HCT116 (cell line): ENCODE results near the gene SLC6A6. TPM values are rescaled to one million over a fixed set of nuclear protein-coding genes. Genes with fewer than 3 reads are reported as not detected.

Experiments
- ATAC-seq: fragments of 200-7000 bp; cut with Tn5 transposase; 2 replicates; pipeline ENCODE4 v1.9.1; 2020; ENCODE audit warnings: mild to moderate bottlenecking, moderate library complexity
- BruUV-seq: library from RNA; stranded (reverse); fragments of 400-500 nt; replicated peaks from 2 replicates; lab custom pipeline; 2021; lab: Mats Ljungman, UMichigan
- CTCF ChIA-PET: fragments of 300-600 bp; sonication (Branson Sonifier 250); formaldehyde crosslinking; loops from one replicate; lab custom pipeline; 2021; ENCODE audit warnings: antibody characterized with exemption; lab: Charles Lee
- POLR2A ChIA-PET: fragments of 300-600, 350-600 bp; sonication (Branson Sonifier 250); formaldehyde crosslinking; loops from one replicate; lab custom pipeline; 2021; ENCODE audit warnings: antibody characterized with exemption; lab: Charles Lee
- RAD21 ChIA-PET, 2 experiments: fragments of 300-600 bp; sonication (Branson Sonifier 250); formaldehyde crosslinking; loops; one replicate each; lab custom pipeline; 2023; ENCODE audit warnings: low total read pairs in 2 of 2; ENCODE audit not compliant: uncharacterized antibody in 2 of 2, unreplicated experiment in 2 of 2, low non-redundant PET in 1 of 2; lab: Charles Lee
- DNase-seq: peaks from one replicate; pipeline ENCODE4 v3.0.0-alpha.2; 2010; ENCODE audit warnings: low read depth, low spot score
- H2AFZ ChIP-seq: fragments of 200-600 bp; shearing (Covaris generic), sonication (generic); 2 replicates; pipeline ENCODE4 v1.6.1; 2017; ENCODE audit warnings: low read depth, mixed run types, mixed read lengths, antibody characterized with exemption, low read length; ENCODE audit not compliant: poor library complexity, severe bottlenecking
- H3K27ac ChIP-seq: 2 replicates; pipeline ENCODE4 v1.5.1; 2012; ENCODE audit warnings: low read depth, low read length
- H3K27me3 ChIP-seq: fragments of 200-600 bp; sonication (generic); 2 replicates; pipeline ENCODE4 v1.6.1; 2016; ENCODE audit warnings: mixed run types, low read length, mixed read lengths; ENCODE audit not compliant: insufficient read depth
- H3K36me3 ChIP-seq, 2 experiments: fragments of 200-500 bp in 1 of 2; fragments of 200-600 bp in 1 of 2; sonication (Bioruptor generic) in 1 of 2; sonication (generic) in 1 of 2; 2 replicates each; pipeline versions ENCODE4 v1.5.1 to v1.6.1; 2014 to 2016; ENCODE audit warnings: low read length in 2 of 2, inconsistent platforms in 1 of 2, mixed read lengths in 1 of 2, mixed run types in 1 of 2; ENCODE audit not compliant: insufficient read depth in 2 of 2, control insufficient read depth in 1 of 2
- H3K4me1 ChIP-seq, 2 experiments: fragments of 200-600 bp in 1 of 2; sonication (generic) in 1 of 2; 2 replicates each; pipeline versions ENCODE4 v1.5.1 to v1.6.1; 2012 to 2017; ENCODE audit warnings: low read length in 2 of 2, inconsistent platforms in 1 of 2, mild to moderate bottlenecking in 1 of 2, mixed read lengths in 1 of 2, mixed run types in 1 of 2, moderate library complexity in 1 of 2; ENCODE audit not compliant: insufficient read depth in 2 of 2, control insufficient read depth in 1 of 2
- H3K4me2 ChIP-seq: fragments of 200-600 bp; sonication (generic); 2 replicates; pipeline ENCODE4 v1.6.1; 2017; ENCODE audit warnings: mixed run types, low read length, mixed read lengths
- H3K4me3 ChIP-seq, 2 experiments: fragments of 200-600 bp in 1 of 2; sonication (generic) in 1 of 2; replicated peaks in 1 of 2; 2 replicates each; pipeline ENCODE4 v1.5.1; 2011 to 2016; ENCODE audit warnings: low read length in 2 of 2, control low read depth in 1 of 2, low read depth in 1 of 2, mild to moderate bottlenecking in 1 of 2, mixed read lengths in 1 of 2, mixed run types in 1 of 2
- H3K79me2 ChIP-seq: fragments of 200-600 bp; sonication (generic); 2 replicates; pipeline ENCODE4 v1.6.1; 2017; ENCODE audit warnings: mild to moderate bottlenecking, mixed run types, low read length, moderate library complexity, mixed read lengths; ENCODE audit not compliant: insufficient read depth
- H3K9ac ChIP-seq: fragments of 200-600 bp; sonication (generic); 2 replicates; pipeline ENCODE4 v1.6.1; 2016; ENCODE audit warnings: low read length, mixed read lengths
- H3K9me2 ChIP-seq: fragments of 200-600 bp; sonication (generic), shearing (Covaris generic); 2 replicates; pipeline ENCODE4 v1.6.1; 2017; ENCODE audit warnings: mixed run types, mild to moderate bottlenecking, moderate library complexity; ENCODE audit not compliant: insufficient read depth
- H3K9me3 ChIP-seq, 2 experiments: fragments of 200-500 bp in 1 of 2; fragments of 200-600 bp in 1 of 2; sonication (Bioruptor generic) in 1 of 2; sonication (generic) in 1 of 2; 2 replicates each; pipeline ENCODE4 v1.6.1; 2014 to 2017; ENCODE audit warnings: low read length in 2 of 2, mixed read lengths in 2 of 2, inconsistent platforms in 1 of 2, low read depth in 1 of 2, mild to moderate bottlenecking in 1 of 2, mixed run types in 1 of 2, moderate library complexity in 1 of 2; ENCODE audit not compliant: control insufficient read depth in 1 of 2, insufficient read depth in 1 of 2
- H4K20me1 ChIP-seq: fragments of 200-600 bp; sonication (generic), shearing (Covaris generic); 2 replicates; pipeline ENCODE4 v1.6.1; 2017; ENCODE audit warnings: mixed run types, mild to moderate bottlenecking, moderate library complexity; ENCODE audit not compliant: insufficient read depth
- CBX3 ChIP-seq: IDR thresholded peaks from 2 replicates; pipeline ENCODE4 v1.6.1; 2012; ENCODE audit warnings: low read depth
- CEBPB ChIP-seq: IDR thresholded peaks from 2 replicates; pipeline ENCODE4 v1.6.1; 2012; ENCODE audit warnings: low read depth
- EGR1 ChIP-seq: IDR thresholded peaks from 2 replicates; pipeline ENCODE4 v1.6.1; 2012; ENCODE audit warnings: low read depth
- ELF1 ChIP-seq: IDR thresholded peaks from 2 replicates; pipeline ENCODE4 v1.6.1; 2012; ENCODE audit warnings: low read depth, borderline replicate concordance
- EZH2 ChIP-seq: fragments of 200-600 bp; sonication (generic); IDR thresholded peaks from 2 replicates; pipeline ENCODE4 v1.6.1; 2017; ENCODE audit warnings: antibody characterized with exemption, mixed run types
- EZH2phosphoT487 ChIP-seq: fragments of 200-600 bp; IDR thresholded peaks from 2 replicates; pipeline ENCODE4 v1.6.1; 2018; ENCODE audit warnings: antibody characterized with exemption, borderline replicate concordance
- JUND ChIP-seq: IDR thresholded peaks from 2 replicates; pipeline ENCODE4 v1.6.1; 2012
- POLR2A ChIP-seq: IDR thresholded peaks from 2 replicates; pipeline ENCODE4 v1.7.0; 2011; ENCODE audit warnings: borderline replicate concordance; ENCODE audit not compliant: insufficient read depth, insufficient read length; ENCODE audit errors: extremely low read depth
- REST ChIP-seq: IDR thresholded peaks from 2 replicates; pipeline ENCODE4 v1.6.1; 2012; ENCODE audit warnings: low read depth
- SIN3A ChIP-seq: IDR thresholded peaks from 2 replicates; pipeline ENCODE4 v1.6.1; 2012; ENCODE audit warnings: low read depth
- SRF ChIP-seq: IDR thresholded peaks from 2 replicates; pipeline ENCODE4 v1.6.1; 2012; ENCODE audit warnings: low read depth
- TCF7L2 ChIP-seq: IDR thresholded peaks from 2 replicates; pipeline ENCODE4 v1.7.0; 2011; ENCODE audit warnings: borderline replicate concordance, inconsistent platforms; ENCODE audit not compliant: insufficient read depth, insufficient read length; ENCODE audit errors: extremely low read depth
- YY1 ChIP-seq: IDR thresholded peaks from 2 replicates; pipeline ENCODE4 v1.6.1; 2011; ENCODE audit warnings: low read length, low read depth, moderate library complexity, mild to moderate bottlenecking; ENCODE audit not compliant: insufficient replicate concordance; ENCODE audit errors: extremely low read depth
- ZFX ChIP-seq: fragments of 450-650 bp; IDR thresholded peaks from 2 replicates; pipeline ENCODE4 v1.6.1; 2017
- intact Hi-C: fragments of 100-400 bp; cut with micrococcal nuclease; formaldehyde crosslinking; loops from 2 replicates; pipeline ENCODE4 v1.10.0; 2022
- total RNA-seq: library from RNA; stranded (reverse); gene quantifications from one replicate; pipeline ENCODE4 v1.2.1, GENCODE V29; 2021; ENCODE audit not compliant: unreplicated experiment
- TF ChIP-seq, protein P1 (sequence below): IDR thresholded peaks from 2 replicates; pipeline ENCODE4 v1.6.1; 2011; ENCODE audit warnings: mild to moderate bottlenecking, low read length, moderate library complexity; ENCODE audit not compliant: insufficient replicate concordance; ENCODE audit errors: extremely low read depth
- TF ChIP-seq, protein P2 (sequence below), 3 experiments: fragments of 200-600 bp in 1 of 3; sonication (generic) in 1 of 3; IDR thresholded peaks in 2 of 3; conservative IDR thresholded peaks in 1 of 3; 2 replicates each; pipeline ENCODE4 v1.5.1; 2012 to 2017; ENCODE audit warnings: low read depth in 2 of 3, low read length in 2 of 3, antibody characterized with exemption in 1 of 3, borderline replicate concordance in 1 of 3, control low read depth in 1 of 3, mild to moderate bottlenecking in 1 of 3, mixed read lengths in 1 of 3, mixed run types in 1 of 3, moderate library complexity in 1 of 3; ENCODE audit not compliant: insufficient read depth in 1 of 3

Gene SLC6A6
- total RNA-seq, 1 experiment from 2014 or later, result 36.3 TPM

- ChIA-PET POLR2A (no interaction called here), CTCF (no interaction called here), RAD21 (no interaction called here)
- H3K9me2 ChIP-seq, result no peaks in the 10 kb centered on the region
- H3K79me2 ChIP-seq, result no peaks in the 10 kb centered on the region
- H3K4me2 ChIP-seq, result no peak overlapping the region
- no peak overlapping the region for H3K27ac ChIP-seq
- ATAC-seq, result no peak
- TF ChIP-seq, protein P1, sequence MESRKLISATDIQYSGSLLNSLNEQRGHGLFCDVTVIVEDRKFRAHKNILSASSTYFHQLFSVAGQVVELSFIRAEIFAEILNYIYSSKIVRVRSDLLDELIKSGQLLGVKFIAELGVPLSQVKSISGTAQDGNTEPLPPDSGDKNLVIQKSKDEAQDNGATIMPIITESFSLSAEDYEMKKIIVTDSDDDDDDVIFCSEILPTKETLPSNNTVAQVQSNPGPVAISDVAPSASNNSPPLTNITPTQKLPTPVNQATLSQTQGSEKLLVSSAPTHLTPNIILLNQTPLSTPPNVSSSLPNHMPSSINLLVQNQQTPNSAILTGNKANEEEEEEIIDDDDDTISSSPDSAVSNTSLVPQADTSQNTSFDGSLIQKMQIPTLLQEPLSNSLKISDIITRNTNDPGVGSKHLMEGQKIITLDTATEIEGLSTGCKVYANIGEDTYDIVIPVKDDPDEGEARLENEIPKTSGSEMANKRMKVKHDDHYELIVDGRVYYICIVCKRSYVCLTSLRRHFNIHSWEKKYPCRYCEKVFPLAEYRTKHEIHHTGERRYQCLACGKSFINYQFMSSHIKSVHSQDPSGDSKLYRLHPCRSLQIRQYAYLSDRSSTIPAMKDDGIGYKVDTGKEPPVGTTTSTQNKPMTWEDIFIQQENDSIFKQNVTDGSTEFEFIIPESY, result no peak
- no peak for TF ChIP-seq EZH2phosphoT487
- TF ChIP-seq SRF, result no peak
- TF ChIP-seq ELF1, result no peak
- no peak for TF ChIP-seq CEBPB
- no peak for TF ChIP-seq POLR2A
- no peak for TF ChIP-seq SIN3A
- TF ChIP-seq EZH2, result no peak
- TF ChIP-seq TCF7L2, result no peak
- TF ChIP-seq EGR1, result no peak
- TF ChIP-seq ZFX, result no peak
- no peak for TF ChIP-seq JUND
- TF ChIP-seq REST, result no peak
- no peak for TF ChIP-seq YY1
- TF ChIP-seq, protein P2, sequence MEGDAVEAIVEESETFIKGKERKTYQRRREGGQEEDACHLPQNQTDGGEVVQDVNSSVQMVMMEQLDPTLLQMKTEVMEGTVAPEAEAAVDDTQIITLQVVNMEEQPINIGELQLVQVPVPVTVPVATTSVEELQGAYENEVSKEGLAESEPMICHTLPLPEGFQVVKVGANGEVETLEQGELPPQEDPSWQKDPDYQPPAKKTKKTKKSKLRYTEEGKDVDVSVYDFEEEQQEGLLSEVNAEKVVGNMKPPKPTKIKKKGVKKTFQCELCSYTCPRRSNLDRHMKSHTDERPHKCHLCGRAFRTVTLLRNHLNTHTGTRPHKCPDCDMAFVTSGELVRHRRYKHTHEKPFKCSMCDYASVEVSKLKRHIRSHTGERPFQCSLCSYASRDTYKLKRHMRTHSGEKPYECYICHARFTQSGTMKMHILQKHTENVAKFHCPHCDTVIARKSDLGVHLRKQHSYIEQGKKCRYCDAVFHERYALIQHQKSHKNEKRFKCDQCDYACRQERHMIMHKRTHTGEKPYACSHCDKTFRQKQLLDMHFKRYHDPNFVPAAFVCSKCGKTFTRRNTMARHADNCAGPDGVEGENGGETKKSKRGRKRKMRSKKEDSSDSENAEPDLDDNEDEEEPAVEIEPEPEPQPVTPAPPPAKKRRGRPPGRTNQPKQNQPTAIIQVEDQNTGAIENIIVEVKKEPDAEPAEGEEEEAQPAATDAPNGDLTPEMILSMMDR (IDR thresholded peaks at IDR 0.05 in 2 of 3, conservative IDR thresholded peaks at IDR 0.05 in 1 of 3; ENCODE audit: borderline replicate concordance in 1 of 3, insufficient read depth in 1 of 3, low read depth in 2 of 3, low read length in 2 of 3), result no peak
- TF ChIP-seq CBX3, result no peak
- H3K4me3 ChIP-seq, result no peak overlapping the region
- intact Hi-C loops, result no loop called here
- H3K4me1 ChIP-seq, result no peaks in the 10 kb centered on the region
- no peaks in the 10 kb centered on the region for H3K27me3 ChIP-seq
- H3K36me3 ChIP-seq, result peaks cover 24 to 34% of the 10 kb centered on the region in 2 experiments; a peak in 3 of 4 replicates
- H3K9me3 ChIP-seq, result no peaks in the 10 kb centered on the region
- H4K20me1 ChIP-seq, result no peaks in the 10 kb centered on the region
- no peak overlapping the region for H2AFZ ChIP-seq
- H3K9ac ChIP-seq, result no peak overlapping the region
- BruUV-seq, result no TSS peak
- DNase-seq, result no peak
Measured at GRCh38 chr3:14481018-14481645, 78.7 kb downstream of the SLC6A6 start.
